Smooth muscle cell (in vitro differentiated cells): ENCODE measurements around the gene BABAM2. TPM values are rescaled to one million over a fixed set of nuclear protein-coding genes. Genes with fewer than 3 reads are reported as not detected.

Experiments
- DNase-seq: peaks from one replicate; lab custom pipeline; 2025; ENCODE audit not compliant: unreplicated experiment; lab: John Stamatoyannopoulos, UW
- H2AFZ ChIP-seq: fragments of 200-600 bp; sonication (generic); 2 replicates; pipeline ENCODE4 v1.6.0; 2016; ENCODE audit warnings: antibody characterized with exemption, low read depth, mild to moderate bottlenecking
- H3F3A ChIP-seq: fragments of 200-600 bp; sonication (generic); 2 replicates; pipeline ENCODE4 v1.6.0; 2017; ENCODE audit warnings: antibody characterized with exemption, low read depth
- H3K27ac ChIP-seq: fragments of 200-600 bp; sonication (generic); 2 replicates; pipeline ENCODE4 v1.5.1; 2016; ENCODE audit warnings: low read depth, mild to moderate bottlenecking
- H3K27me3 ChIP-seq: fragments of 200-600 bp; sonication (generic); 2 replicates; pipeline ENCODE4 v1.6.1; 2016; ENCODE audit warnings: low read depth, mild to moderate bottlenecking
- H3K36me3 ChIP-seq: fragments of 200-600 bp; sonication (generic); 2 replicates; pipeline ENCODE4 v1.5.1; 2016; ENCODE audit warnings: low read depth
- H3K4me1 ChIP-seq: fragments of 200-600 bp; sonication (generic); 2 replicates; pipeline ENCODE4 v1.5.1; 2016; ENCODE audit warnings: low read depth
- H3K4me2 ChIP-seq: fragments of 200-600 bp; sonication (generic); 2 replicates; pipeline ENCODE4 v1.6.0; 2016; ENCODE audit warnings: mild to moderate bottlenecking
- H3K4me3 ChIP-seq: fragments of 200-600 bp; sonication (generic); 2 replicates; pipeline ENCODE4 v1.5.1; 2016; ENCODE audit warnings: mild to moderate bottlenecking
- H3K79me2 ChIP-seq: fragments of 200-600 bp; sonication (generic); 2 replicates; pipeline ENCODE4 v1.6.0; 2016; ENCODE audit warnings: low read depth, mild to moderate bottlenecking
- H3K9ac ChIP-seq: fragments of 200-600 bp; sonication (generic); 2 replicates; pipeline ENCODE4 v1.6.0; 2016; ENCODE audit warnings: low read depth
- H3K9me3 ChIP-seq: fragments of 200-600 bp; sonication (generic); replicated peaks from 2 replicates; pipeline ENCODE4 v1.5.1; 2016; ENCODE audit warnings: low read depth
- H4K20me1 ChIP-seq: fragments of 200-600 bp; sonication (generic); 2 replicates; pipeline ENCODE4 v1.6.0; 2016; ENCODE audit warnings: low read depth
- WGBS: methylation state at CpG from one replicate; pipeline ENCODE4 v1.1.7; 2016; ENCODE audit warnings: low lambda C conversion rate; 5-methylcytosine and 5-hydroxymethylcytosine counted together
- polyA plus RNA-seq: library from polyadenylated mRNA; unstranded; fragments of >200 nt; fragmentation: Nextera tagmentation; extraction: Ambion mirVana; gene quantifications from 2 replicates; pipeline ENCODE4 v1.2.1, GENCODE V29; 2016
- total RNA-seq: library from RNA; depleted of rRNA; stranded (reverse); fragments of >200 nt; gene quantifications from 2 replicates; pipeline ENCODE4 v1.2.3, GENCODE V29; 2014
- TF ChIP-seq, protein P1 (sequence below): fragments of 200-600 bp; sonication (generic); IDR thresholded peaks from 2 replicates; pipeline ENCODE4 v1.5.1; 2017; ENCODE audit warnings: borderline replicate concordance, mild to moderate bottlenecking, antibody characterized with exemption; ENCODE audit not compliant: insufficient read depth, poor library complexity, severe bottlenecking

BABAM2 gene
- total and polyA plus RNA-seq, 2 experiments from 2014 or later = 26.5 to 29.1 TPM

- DNase-seq = no peak
- peak overlapping the region; percentile 57 for H3K27ac ChIP-seq
- TF ChIP-seq, protein P1, sequence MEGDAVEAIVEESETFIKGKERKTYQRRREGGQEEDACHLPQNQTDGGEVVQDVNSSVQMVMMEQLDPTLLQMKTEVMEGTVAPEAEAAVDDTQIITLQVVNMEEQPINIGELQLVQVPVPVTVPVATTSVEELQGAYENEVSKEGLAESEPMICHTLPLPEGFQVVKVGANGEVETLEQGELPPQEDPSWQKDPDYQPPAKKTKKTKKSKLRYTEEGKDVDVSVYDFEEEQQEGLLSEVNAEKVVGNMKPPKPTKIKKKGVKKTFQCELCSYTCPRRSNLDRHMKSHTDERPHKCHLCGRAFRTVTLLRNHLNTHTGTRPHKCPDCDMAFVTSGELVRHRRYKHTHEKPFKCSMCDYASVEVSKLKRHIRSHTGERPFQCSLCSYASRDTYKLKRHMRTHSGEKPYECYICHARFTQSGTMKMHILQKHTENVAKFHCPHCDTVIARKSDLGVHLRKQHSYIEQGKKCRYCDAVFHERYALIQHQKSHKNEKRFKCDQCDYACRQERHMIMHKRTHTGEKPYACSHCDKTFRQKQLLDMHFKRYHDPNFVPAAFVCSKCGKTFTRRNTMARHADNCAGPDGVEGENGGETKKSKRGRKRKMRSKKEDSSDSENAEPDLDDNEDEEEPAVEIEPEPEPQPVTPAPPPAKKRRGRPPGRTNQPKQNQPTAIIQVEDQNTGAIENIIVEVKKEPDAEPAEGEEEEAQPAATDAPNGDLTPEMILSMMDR = no peak
Observed at GRCh38 chr2:28352610-28353195, 462.2 kb downstream of the BABAM2 start.

GRCh38 chr2:28354920-28355520, 464.5 kb downstream of the BABAM2 start:
- no peak for DNase-seq
- no peaks in the 10 kb centered on the region for H4K20me1 ChIP-seq
- H3K27ac ChIP-seq = peak overlapping the region; percentile 67
- no peak overlapping the region for H3K9ac ChIP-seq
- TF ChIP-seq, protein P1 = no peak
- H3F3A ChIP-seq = peaks cover 16% of the 10 kb centered on the region
- H3K79me2 ChIP-seq = no peaks in the 10 kb centered on the region
- H3K36me3 ChIP-seq = no peaks in the 10 kb centered on the region
- no peak overlapping the region for H2AFZ ChIP-seq
- H3K4me3 ChIP-seq = no peak overlapping the region
- WGBS = 81% methylated on average over 9 of the region's 10 CpGs
- H3K27me3 ChIP-seq = no peaks in the 10 kb centered on the region
- H3K4me1 ChIP-seq = peaks cover 9% of the 10 kb centered on the region
- no peaks in the 10 kb centered on the region for H3K9me3 ChIP-seq
- no peak overlapping the region for H3K4me2 ChIP-seq

More at GRCh38 chr2:28352610-28353195, 462.2 kb downstream of the BABAM2 start:
- Histone ChIP-seq H3K4me3 (no peak overlapping the region), H3K79me2 (no peaks in the 10 kb centered on the region), H3K4me1 (peaks cover 9% of the 10 kb centered on the region), H3K9me3 (no peaks in the 10 kb centered on the region), H3K36me3 (no peaks in the 10 kb centered on the region), H3K4me2 (peak overlapping the region; percentile 44), H2AFZ (peak overlapping the region; percentile 57), H3F3A (peaks cover 10% of the 10 kb centered on the region), H3K27me3 (no peaks in the 10 kb centered on the region), H4K20me1 (no peaks in the 10 kb centered on the region), H3K9ac (peak overlapping the region; percentile 21)
- 67% methylated on average over 16 of the region's 16 CpGs for WGBS

- Histone ChIP-seq H3K4me3 (no peak overlapping the region), H3K27ac (peak overlapping the region; percentile 67), H3F3A (peaks cover 18% of the 10 kb centered on the region), H3K4me1 (peaks cover 9% of the 10 kb centered on the region), H3K4me2 (peak overlapping the region; percentile 34), H3K36me3 (no peaks in the 10 kb centered on the region), H3K27me3 (no peaks in the 10 kb centered on the region), H3K9me3 (no peaks in the 10 kb centered on the region), H2AFZ (no peak overlapping the region), H4K20me1 (no peaks in the 10 kb centered on the region), H3K9ac (no peak overlapping the region), H3K79me2 (no peaks in the 10 kb centered on the region)
- TF ChIP-seq, protein P1 = no peak
- no peak for DNase-seq
- 46% methylated on average over 6 of the region's 6 CpGs for WGBS
Observed at GRCh38 chr2:28355521-28356094, 465.1 kb downstream of the BABAM2 start.
